Chondrocyte (in vitro differentiated cells): ENCODE data around the gene SPTLC2. TPM values are rescaled to one million over a fixed set of nuclear protein-coding genes. Genes with fewer than 3 reads are reported as not detected.

ENCODE experiments used
- DNase-seq: peaks from one replicate; pipeline ENCODE4 v3.0.0; 2021; ENCODE audit warnings: mixed read lengths, low spot score
- H3K27ac Mint-ChIP-seq: one replicate; pipeline ENCODE4 v1.8.0; 2021; ENCODE audit warnings: mild to moderate bottlenecking, moderate library complexity, mixed read lengths; ENCODE audit not compliant: unreplicated experiment
- H3K27me3 Mint-ChIP-seq: 2 replicates; pipeline ENCODE4 v1.8.0; 2021; ENCODE audit warnings: low read depth, mixed read lengths
- H3K36me3 Mint-ChIP-seq: 2 replicates; pipeline ENCODE4 v1.8.0; 2021; ENCODE audit warnings: low read depth, mixed read lengths
- H3K4me1 Mint-ChIP-seq: 2 replicates; pipeline ENCODE4 v1.8.0; 2021; ENCODE audit warnings: low read depth, mild to moderate bottlenecking, mixed read lengths
- H3K4me3 Mint-ChIP-seq: one replicate; pipeline ENCODE4 v1.8.0; 2021; ENCODE audit warnings: mild to moderate bottlenecking, moderate library complexity, mixed read lengths; ENCODE audit not compliant: unreplicated experiment
- H3K9me3 Mint-ChIP-seq: 2 replicates; pipeline ENCODE4 v1.8.0; 2021; ENCODE audit warnings: low read depth, mixed read lengths
- CTCF ChIP-seq: fragments of 200-600 bp; sonication (generic); IDR thresholded peaks from 2 replicates; pipeline ENCODE4 v1.5.0; 2021; ENCODE audit warnings: antibody characterized with exemption, mild to moderate bottlenecking, moderate library complexity
- total RNA-seq: library from RNA; stranded (reverse); gene quantifications from 3 replicates; pipeline ENCODE4 v1.2.1, GENCODE V29; 2021

SPTLC2 gene
- total RNA-seq, 1 donor from 2014 or later = 29.1 TPM

- Mint-ChIP-seq H3K27me3 (no peaks in the 10 kb centered on the region), H3K9me3 (peaks cover 14% of the 10 kb centered on the region), H3K36me3 (no peaks in the 10 kb centered on the region), H3K27ac (no peak overlapping the region), H3K4me1 (no peaks in the 10 kb centered on the region), H3K4me3 (no peak overlapping the region)
- no peak for DNase-seq
- no peak for TF ChIP-seq CTCF
Observed at GRCh38 chr14:77630111-77630510, 13.7 kb upstream of the SPTLC2 start.

- Mint-ChIP-seq H3K9me3 (peaks cover 8% of the 10 kb centered on the region), H3K4me1 (no peaks in the 10 kb centered on the region), H3K36me3 (no peaks in the 10 kb centered on the region), H3K4me3 (no peak overlapping the region), H3K27me3 (no peaks in the 10 kb centered on the region), H3K27ac (no peak overlapping the region)
- TF ChIP-seq CTCF = no peak
- no peak for DNase-seq
Observed at GRCh38 chr14:77625360-77625759, 8.9 kb upstream of the SPTLC2 start.

- Mint-ChIP-seq H3K9me3 (no peaks in the 10 kb centered on the region), H3K4me1 (no peaks in the 10 kb centered on the region), H3K27ac (no peak overlapping the region), H3K36me3 (no peaks in the 10 kb centered on the region), H3K27me3 (no peaks in the 10 kb centered on the region), H3K4me3 (no peak overlapping the region)
- no peak for DNase-seq
- TF ChIP-seq CTCF = no peak
Observed at GRCh38 chr14:77623201-77623600, 6.8 kb upstream of the SPTLC2 start.

GRCh38 chr14:77622366-77622961 is 6.0 kb upstream of the SPTLC2 start:
- no peak overlapping the region for H3K27ac Mint-ChIP-seq
- no peak for DNase-seq
- H3K4me1 Mint-ChIP-seq = no peaks in the 10 kb centered on the region
- H3K9me3 Mint-ChIP-seq = no peaks in the 10 kb centered on the region
- no peak overlapping the region for H3K4me3 Mint-ChIP-seq
- no peaks in the 10 kb centered on the region for H3K36me3 Mint-ChIP-seq
- no peaks in the 10 kb centered on the region for H3K27me3 Mint-ChIP-seq
- TF ChIP-seq CTCF = no peak

GRCh38 chr14:77620222-77620870 is 3.9 kb upstream of the SPTLC2 start:
- Mint-ChIP-seq H3K9me3 (no peaks in the 10 kb centered on the region), H3K36me3 (no peaks in the 10 kb centered on the region), H3K4me3 (no peak overlapping the region), H3K27me3 (no peaks in the 10 kb centered on the region), H3K27ac (no peak overlapping the region), H3K4me1 (peaks cover 8% of the 10 kb centered on the region)
- TF ChIP-seq CTCF = no peak
- no peak for DNase-seq
